HepG2 (cell line): ENCODE results near the gene SUPT20HL1. TPM values are rescaled to one million over a fixed set of nuclear protein-coding genes. Genes with fewer than 3 reads are reported as not detected.

ENCODE experiments used
- ATAC-seq: fragments of 200-7000 bp; cut with Tn5 transposase; 3 replicates; pipeline ENCODE4 v1.9.1; 2020; ENCODE audit warnings: mild to moderate bottlenecking, moderate library complexity
- BruUV-seq: library from RNA; stranded (reverse); fragments of 400-500 nt; replicated peaks from 2 replicates; lab custom pipeline; 2021; lab: Mats Ljungman, UMichigan
- CTCF ChIA-PET: fragments of 300-600 bp; formaldehyde crosslinking; extraction: SDS; loops from one replicate; lab custom pipeline; 2021; ENCODE audit warnings: low total read pairs, inconsistent platforms, low intra/inter-chr PET ratio; lab: Yijun Ruan, JAX
- POLR2A ChIA-PET: fragments of 350-600 bp; sonication (Branson Sonifier 250); formaldehyde crosslinking; loops from one replicate; lab custom pipeline; 2020; ENCODE audit warnings: antibody characterized with exemption, inconsistent platforms; lab: Yijun Ruan, JAX
- DNase-seq: peaks from one replicate; pipeline ENCODE4 v3.0.0-alpha.2; 2015; ENCODE audit warnings: low spot score
- FAIRE-seq: peaks from 3 replicates; lab custom pipeline; 2011; peaks lifted over from hg19 to GRCh38; lab: Jason Lieb, UNC
- H2AFZ ChIP-seq: one replicate; pipeline ENCODE4 v1.6.1; 2011; ENCODE audit warnings: low read length, inconsistent platforms
- H3K27ac ChIP-seq: fragments of 300-600 bp; 3 replicates; pipeline ENCODE4 v1.8.0; 2011; ENCODE audit warnings: mixed run types, mild to moderate bottlenecking, mixed read lengths, low read length, inconsistent platforms; ENCODE audit not compliant: insufficient read depth; ENCODE audit errors: extremely low read length
- H3K27me3 ChIP-seq, 2 experiments: fragments of 200-600 bp in 1 of 2; 2 replicates in 1 of 2; 3 replicates in 1 of 2; pipeline versions ENCODE4 v1.6.0 to v1.8.0; 2011; ENCODE audit warnings: low read length in 2 of 2, mild to moderate bottlenecking in 2 of 2, moderate library complexity in 2 of 2, inconsistent platforms in 1 of 2; ENCODE audit not compliant: insufficient read depth in 2 of 2, control insufficient read depth in 1 of 2
- H3K36me3 ChIP-seq, 2 experiments: fragments of 200-600 bp in 1 of 2; replicated peaks in 1 of 2; 2 replicates in 1 of 2; 3 replicates in 1 of 2; pipeline versions ENCODE4 v1.5.1 to v1.8.0; 2011; ENCODE audit warnings: low read length in 2 of 2, inconsistent platforms in 1 of 2; ENCODE audit not compliant: insufficient read depth in 2 of 2, control insufficient read depth in 1 of 2
- H3K4me1 ChIP-seq: 2 replicates; pipeline ENCODE4 v1.5.1; 2012; ENCODE audit warnings: low read length, inconsistent platforms; ENCODE audit not compliant: insufficient read depth
- H3K4me2 ChIP-seq: 2 replicates; pipeline ENCODE4 v1.6.0; 2011; ENCODE audit warnings: low read depth, low read length, inconsistent platforms
- H3K4me3 ChIP-seq, 3 experiments: fragments of 200-600 bp in 1 of 3; sonication (generic), shearing (Covaris generic) in 1 of 3; replicated peaks in 1 of 3; 2 replicates each; pipeline ENCODE4 v1.5.1; 2011 to 2016; ENCODE audit warnings: low read length in 3 of 3, inconsistent platforms in 2 of 3, low read depth in 2 of 3, mild to moderate bottlenecking in 2 of 3, control low read depth in 1 of 3, mixed read lengths in 1 of 3; ENCODE audit not compliant: insufficient read depth in 1 of 3
- H3K79me2 ChIP-seq: one replicate; pipeline ENCODE4 v1.6.1; 2011; ENCODE audit warnings: low read length, inconsistent platforms; ENCODE audit not compliant: insufficient read depth
- H3K9ac ChIP-seq: 2 replicates; pipeline ENCODE4 v1.6.0; 2011; ENCODE audit warnings: mild to moderate bottlenecking, low read depth, low read length, inconsistent platforms; ENCODE audit not compliant: insufficient read depth
- H3K9me3 ChIP-seq: 2 replicates; pipeline ENCODE4 v1.5.1; 2012; ENCODE audit warnings: mild to moderate bottlenecking, low read length
- H4K20me1 ChIP-seq: 2 replicates; pipeline ENCODE4 v1.6.0; 2011; ENCODE audit warnings: inconsistent platforms, mild to moderate bottlenecking, low read length, moderate library complexity; ENCODE audit not compliant: insufficient read depth
- EHMT2 ChIP-seq: fragments of 200-600 bp; sonication (generic); IDR thresholded peaks from 2 replicates; pipeline ENCODE4 v1.7.0; 2017; ENCODE audit warnings: antibody characterized with exemption, low read depth, low read length, borderline replicate concordance
- FOSL1 ChIP-seq: sonication (generic); formaldehyde crosslinking; IDR thresholded peaks from 2 replicates; pipeline ENCODE4 v1.9.0; 2021; ENCODE audit warnings: missing genetic modification reagents, borderline replicate concordance
- FOXA1 ChIP-seq, 2 experiments: fragments of 450-650 bp in 1 of 2; sonication (generic) in 1 of 2; formaldehyde crosslinking in 1 of 2; IDR thresholded peaks; 2 replicates each; pipeline versions ENCODE4 v1.4.0 to v1.6.1; 2016 to 2020; ENCODE audit warnings: missing genetic modification reagents in 1 of 2
- KDM1A ChIP-seq: IDR thresholded peaks from 2 replicates; pipeline ENCODE4 v1.6.1; 2016; ENCODE audit warnings: missing compliant biosample characterization
- MBNL3 ChIP-seq: fragments of 250-450 bp; sonication (Bioruptor Pico); conservative IDR thresholded peaks from 2 replicates; pipeline ENCODE4 v1.8.0; 2022; ENCODE audit warnings: mild to moderate bottlenecking, inconsistent platforms
- MEIS1 ChIP-seq: sonication (generic); formaldehyde crosslinking; IDR thresholded peaks from 2 replicates; pipeline ENCODE4 v1.9.0; 2021; ENCODE audit warnings: mild to moderate bottlenecking, missing genetic modification reagents, moderate library complexity, borderline replicate concordance
- MZF1 ChIP-seq: sonication (generic); formaldehyde crosslinking; IDR thresholded peaks from 2 replicates; pipeline ENCODE4 v1.8.1; 2023; ENCODE audit warnings: mild to moderate bottlenecking, missing genetic modification reagents, borderline replicate concordance
- SIN3B ChIP-seq: fragments of 150-350 bp; IDR thresholded peaks from 2 replicates; pipeline ENCODE4 v1.6.1; 2014; ENCODE audit warnings: low read length
- STAG1 ChIP-seq: sonication (generic); formaldehyde crosslinking; IDR thresholded peaks from 2 replicates; pipeline ENCODE4 v1.4.0; 2020; ENCODE audit warnings: missing genetic modification reagents
- ZBTB3 ChIP-seq: sonication (generic); formaldehyde crosslinking; IDR thresholded peaks from 2 replicates; pipeline ENCODE4 v1.4.0; 2020; ENCODE audit warnings: low read depth, mild to moderate bottlenecking, moderate library complexity, missing genetic modification reagents, borderline replicate concordance
- ZNF558 ChIP-seq: sonication (generic); formaldehyde crosslinking; IDR thresholded peaks from 2 replicates; pipeline ENCODE4 v1.9.0; 2022; ENCODE audit warnings: mild to moderate bottlenecking, missing genetic modification reagents, borderline replicate concordance
- ZNF574 ChIP-seq: sonication (generic); formaldehyde crosslinking; IDR thresholded peaks from 2 replicates; pipeline ENCODE4 v1.4.0; 2020; ENCODE audit warnings: missing genetic modification reagents
- ZNF704 ChIP-seq: sonication (generic); formaldehyde crosslinking; IDR thresholded peaks from 2 replicates; pipeline ENCODE4 v1.8.1; 2023; ENCODE audit warnings: mild to moderate bottlenecking, inconsistent platforms, moderate library complexity, missing genetic modification reagents, borderline replicate concordance
- ZNF713 ChIP-seq: sonication (generic); formaldehyde crosslinking; IDR thresholded peaks from 2 replicates; pipeline ENCODE4 v1.4.0; 2020; ENCODE audit warnings: mild to moderate bottlenecking, missing genetic modification reagents
- WGBS: methylation state at CpG from one replicate; pipeline ENCODE4 v1.1.6; 2017; ENCODE audit warnings: low lambda C conversion rate; 5-methylcytosine and 5-hydroxymethylcytosine counted together
- in situ Hi-C: cut with HindIII; loops from 2 replicates; pipeline ENCODE4 v1.10.0; 2017; ENCODE audit warnings: low pct_unique_long_range_greater_than_20kb; ENCODE audit not compliant: extremely low pct_ligation_motif_present
- intact Hi-C: fragments of 100-400 bp; cut with micrococcal nuclease; formaldehyde crosslinking; loops from one replicate; pipeline ENCODE4 v1.10.0; 2022; ENCODE audit not compliant: unreplicated experiment
- polyA plus RNA-seq, 8 experiments: library from polyadenylated mRNA; depleted of rRNA in 3 of 8; stranded (reverse) in 7 of 8; unstranded in 1 of 8; fragments of >200 nt; fragmentation: Illumina TruSeq in 4 of 8; extraction: Trizol in 4 of 8; gene quantifications; 2 replicates each; pipeline versions ENCODE4 v1.2.1 to v1.2.3, GENCODE V29; 2011 to 2016; ENCODE audit warnings: low read depth in 4 of 8, missing spikeins in 1 of 8, mixed read lengths in 1 of 8; ENCODE audit not compliant: insufficient read depth in 1 of 8
- total RNA-seq, 5 experiments: library from RNA; depleted of rRNA; stranded (reverse); fragments of >200 nt; fragmentation: Illumina TruSeq; extraction: Trizol; gene quantifications; 2 replicates each; pipeline ENCODE4 v1.2.3, GENCODE V29; 2016; ENCODE audit warnings: low read depth in 1 of 5
- TF ChIP-seq, protein P1 (sequence below): IDR thresholded peaks from 2 replicates; pipeline ENCODE4 v1.6.1; 2016; ENCODE audit warnings: missing compliant biosample characterization, missing genetic modification reagents, borderline replicate concordance

The SUPT20HL1 gene
- total and polyA plus RNA-seq, 2 of the 13 experiments (the other 11 are each of a cell fraction or from before 2014, with no cell fraction given), result not detected

GRCh38 chrX:24339911-24340310 lies 20.5 kb upstream of the SUPT20HL1 start:
- H3K9ac ChIP-seq, result no peak overlapping the region
- no TSS peak for BruUV-seq
- no peaks in the 10 kb centered on the region; a peak in 1 of 5 replicates for H3K27me3 ChIP-seq
- no peak overlapping the region for H3K4me3 ChIP-seq
- H3K9me3 ChIP-seq, result no peaks in the 10 kb centered on the region
- ChIA-PET POLR2A (no interaction called here), CTCF (no interaction called here)
- no peak overlapping the region for H3K4me2 ChIP-seq
- ATAC-seq, result no peak
- no peaks in the 10 kb centered on the region for H4K20me1 ChIP-seq
- H3K27ac ChIP-seq, result no peak overlapping the region
- H2AFZ ChIP-seq, result no peak overlapping the region
- H3K79me2 ChIP-seq, result no peaks in the 10 kb centered on the region
- no peak for FAIRE-seq
- intact Hi-C loops, result no loop called here
- in situ Hi-C loops, result no loop called here
- no peaks in the 10 kb centered on the region for H3K36me3 ChIP-seq
- TF ChIP-seq ZNF704 (CRISPR knock-in tag) (no peak), MBNL3 (CRISPR knock-in tag) (no peak), SIN3B (no peak), KDM1A (CRISPR knock-in tag) (no peak), EHMT2 (no peak), ZNF713 (CRISPR knock-in tag) (no peak), FOSL1 (CRISPR knock-in tag) (no peak)
- DNase-seq, result no peak
- no peaks in the 10 kb centered on the region for H3K4me1 ChIP-seq

GRCh38 chrX:24340501-24340900 lies 19.9 kb upstream of the SUPT20HL1 start:
- H3K4me3 ChIP-seq, result no peak overlapping the region
- in situ Hi-C loops (no loop called here), intact Hi-C loops (no loop called here)
- no peaks in the 10 kb centered on the region; a peak in 1 of 5 replicates for H3K27me3 ChIP-seq
- ChIA-PET POLR2A (no interaction called here), CTCF (no interaction called here)
- FAIRE-seq (no peak), ATAC-seq (no peak), DNase-seq (no peak)
- no peaks in the 10 kb centered on the region for H4K20me1 ChIP-seq
- H3K9ac ChIP-seq, result no peak overlapping the region
- WGBS, result 0% methylated on average over 2 of the region's 2 CpGs
- H3K79me2 ChIP-seq, result no peaks in the 10 kb centered on the region
- no TSS peak for BruUV-seq
- no peaks in the 10 kb centered on the region for H3K4me1 ChIP-seq
- H3K9me3 ChIP-seq, result no peaks in the 10 kb centered on the region
- no peak overlapping the region for H3K4me2 ChIP-seq
- H3K36me3 ChIP-seq, result no peaks in the 10 kb centered on the region
- H3K27ac ChIP-seq, result no peak overlapping the region
- H2AFZ ChIP-seq, result no peak overlapping the region
- TF ChIP-seq KDM1A (CRISPR knock-in tag) (no peak), ZNF558 (CRISPR knock-in tag) (no peak), MEIS1 (CRISPR knock-in tag) (no peak), ZNF574 (CRISPR knock-in tag) (no peak), ZBTB3 (CRISPR knock-in tag) (no peak), STAG1 (CRISPR knock-in tag) (no peak), FOXA1 (IDR thresholded peaks at IDR 0.05) (no peak), FOXA1 (CRISPR knock-in tag; IDR thresholded peaks at IDR 0.05) (no peak), MZF1 (CRISPR knock-in tag) (no peak)
- TF ChIP-seq, protein P1, sequence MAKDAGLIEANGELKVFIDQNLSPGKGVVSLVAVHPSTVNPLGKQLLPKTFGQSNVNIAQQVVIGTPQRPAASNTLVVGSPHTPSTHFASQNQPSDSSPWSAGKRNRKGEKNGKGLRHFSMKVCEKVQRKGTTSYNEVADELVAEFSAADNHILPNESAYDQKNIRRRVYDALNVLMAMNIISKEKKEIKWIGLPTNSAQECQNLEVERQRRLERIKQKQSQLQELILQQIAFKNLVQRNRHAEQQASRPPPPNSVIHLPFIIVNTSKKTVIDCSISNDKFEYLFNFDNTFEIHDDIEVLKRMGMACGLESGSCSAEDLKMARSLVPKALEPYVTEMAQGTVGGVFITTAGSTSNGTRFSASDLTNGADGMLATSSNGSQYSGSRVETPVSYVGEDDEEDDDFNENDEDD (CRISPR knock-in tag), result no peak
